ENCODE measurements around the gene CPT2. TPM values are rescaled to one million over a fixed set of nuclear protein-coding genes. Genes with fewer than 3 reads are reported as not detected.

CPT2 gene
- total and polyA plus RNA-seq, 2 donors (not counting 1 experiment from before 2014, with no cell fraction given) = 17.2 to 18.3 TPM

DNA sequence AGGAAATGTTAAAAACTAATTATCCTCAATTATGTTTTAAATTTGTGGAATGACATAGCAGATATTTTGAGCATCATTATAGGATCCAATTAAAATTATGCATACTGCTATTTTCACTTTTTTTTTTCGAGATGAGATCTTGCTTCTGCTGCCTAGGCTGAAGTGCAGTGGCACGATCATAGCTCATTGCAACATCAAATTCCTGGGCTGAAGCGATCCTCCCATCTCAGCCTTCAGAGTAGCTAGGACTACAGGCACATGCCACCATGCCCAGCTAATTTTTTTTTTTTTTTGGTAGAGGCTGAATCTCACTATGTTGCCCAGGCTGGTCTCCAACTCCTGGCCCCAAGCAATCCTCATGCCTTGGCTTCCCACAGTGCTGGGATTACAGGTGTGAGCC, 42.9 kb upstream of the CPT2 start:
- Histone ChIP-seq H3K9ac (ENCODE audit: insufficient read depth, low read length) (no peak overlapping the region), H3K4me2 (ENCODE audit: extremely low read depth, insufficient read depth, low read length) (no peak overlapping the region), H4K20me1 (ENCODE audit: control insufficient read depth, extremely low read depth, insufficient read depth, low read length) (no peaks in the 10 kb centered on the region), H3K4me3 (replicated peaks in 1 of 4; ENCODE audit: control extremely low read depth in 1 of 4, insufficient read depth in 1 of 4, low read depth in 3 of 4, low read length in 4 of 4) (no peak overlapping the region), H3K4me1 (ENCODE audit: control insufficient read depth, extremely low read depth, insufficient read depth, low read length) (no peaks in the 10 kb centered on the region), H2AFZ (ENCODE audit: low read length) (no peak overlapping the region), H3K27ac (ENCODE audit: insufficient read depth, low read length) (no peak overlapping the region), H3K36me3 (ENCODE audit: control insufficient read depth, insufficient read depth, low read length) (no peaks in the 10 kb centered on the region), H3K27me3 (ENCODE audit: control insufficient read depth, insufficient read depth, low read length) (no peaks in the 10 kb centered on the region), H3K9me3 (ENCODE audit: control insufficient read depth, insufficient read depth, low read depth, low read length) (no peaks in the 10 kb centered on the region), H3K79me2 (ENCODE audit: control insufficient read depth, insufficient read depth, low read length) (no peaks in the 10 kb centered on the region)
- DNase-seq (ENCODE audit: low read depth in 2 of 2) = no peak
- no peak for TF ChIP-seq EZH2 (IDR thresholded peaks at IDR 0.05; ENCODE audit: low read length, missing control alignments)
- TF ChIP-seq, protein P1, sequence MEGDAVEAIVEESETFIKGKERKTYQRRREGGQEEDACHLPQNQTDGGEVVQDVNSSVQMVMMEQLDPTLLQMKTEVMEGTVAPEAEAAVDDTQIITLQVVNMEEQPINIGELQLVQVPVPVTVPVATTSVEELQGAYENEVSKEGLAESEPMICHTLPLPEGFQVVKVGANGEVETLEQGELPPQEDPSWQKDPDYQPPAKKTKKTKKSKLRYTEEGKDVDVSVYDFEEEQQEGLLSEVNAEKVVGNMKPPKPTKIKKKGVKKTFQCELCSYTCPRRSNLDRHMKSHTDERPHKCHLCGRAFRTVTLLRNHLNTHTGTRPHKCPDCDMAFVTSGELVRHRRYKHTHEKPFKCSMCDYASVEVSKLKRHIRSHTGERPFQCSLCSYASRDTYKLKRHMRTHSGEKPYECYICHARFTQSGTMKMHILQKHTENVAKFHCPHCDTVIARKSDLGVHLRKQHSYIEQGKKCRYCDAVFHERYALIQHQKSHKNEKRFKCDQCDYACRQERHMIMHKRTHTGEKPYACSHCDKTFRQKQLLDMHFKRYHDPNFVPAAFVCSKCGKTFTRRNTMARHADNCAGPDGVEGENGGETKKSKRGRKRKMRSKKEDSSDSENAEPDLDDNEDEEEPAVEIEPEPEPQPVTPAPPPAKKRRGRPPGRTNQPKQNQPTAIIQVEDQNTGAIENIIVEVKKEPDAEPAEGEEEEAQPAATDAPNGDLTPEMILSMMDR (conservative IDR thresholded peaks at IDR 0.05 in 1 of 2, IDR thresholded peaks at IDR 0.05 in 1 of 2; ENCODE audit: low read depth in 1 of 2, low read length in 2 of 2) = no peak

DNA sequence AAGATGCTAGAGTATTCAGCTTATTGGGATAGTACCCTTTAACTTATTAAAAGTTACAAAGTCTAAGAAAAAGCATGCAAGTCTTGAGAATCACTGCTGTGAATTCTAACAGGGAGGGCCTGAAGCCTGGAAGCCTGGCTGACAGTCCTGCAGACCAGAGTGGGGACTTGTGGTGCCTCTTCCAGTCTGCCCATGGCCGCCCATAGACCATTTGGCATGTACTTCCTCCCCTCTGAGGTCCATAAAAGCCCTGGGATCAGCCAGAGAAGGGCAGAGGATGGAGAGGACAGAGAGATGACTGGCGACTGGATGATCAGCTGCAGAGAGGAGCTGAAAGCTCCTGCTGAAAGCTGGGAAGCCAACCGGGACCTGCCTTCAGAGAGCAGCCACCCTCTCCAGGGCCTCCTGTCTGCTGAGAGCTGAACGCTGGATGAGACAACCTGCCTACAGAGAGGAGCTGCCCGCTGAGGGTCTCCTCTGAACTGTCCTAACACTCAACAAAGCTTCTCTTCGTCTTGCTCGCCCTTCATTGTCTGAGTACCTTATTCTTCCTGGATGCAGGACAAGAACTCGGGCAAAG, 41.7 kb upstream of the CPT2 start:
- H3K79me2 ChIP-seq (ENCODE audit: control insufficient read depth, insufficient read depth, low read length) = no peaks in the 10 kb centered on the region
- no peaks in the 10 kb centered on the region for H3K27me3 ChIP-seq (ENCODE audit: control insufficient read depth, insufficient read depth, low read length)
- TF ChIP-seq, protein P1 (conservative IDR thresholded peaks at IDR 0.05 in 1 of 2, IDR thresholded peaks at IDR 0.05 in 1 of 2; ENCODE audit: low read depth in 1 of 2, low read length in 2 of 2) = no peak
- TF ChIP-seq EZH2 (IDR thresholded peaks at IDR 0.05; ENCODE audit: low read length, missing control alignments) = no peak
- no peak overlapping the region for H3K9ac ChIP-seq (ENCODE audit: insufficient read depth, low read length)
- no peaks in the 10 kb centered on the region for H3K36me3 ChIP-seq (ENCODE audit: control insufficient read depth, insufficient read depth, low read length)
- H2AFZ ChIP-seq (ENCODE audit: low read length) = peak overlapping the region; percentile 17
- no peak overlapping the region for H3K4me2 ChIP-seq (ENCODE audit: extremely low read depth, insufficient read depth, low read length)
- no peaks in the 10 kb centered on the region for H3K9me3 ChIP-seq (ENCODE audit: control insufficient read depth, insufficient read depth, low read depth, low read length)
- H3K4me1 ChIP-seq (ENCODE audit: control insufficient read depth, extremely low read depth, insufficient read depth, low read length) = no peaks in the 10 kb centered on the region
- no peak for DNase-seq (ENCODE audit: low read depth in 2 of 2)
- no peaks in the 10 kb centered on the region for H4K20me1 ChIP-seq (ENCODE audit: control insufficient read depth, extremely low read depth, insufficient read depth, low read length)
- no peak overlapping the region for H3K27ac ChIP-seq (ENCODE audit: insufficient read depth, low read length)
- H3K4me3 ChIP-seq (replicated peaks in 1 of 4; ENCODE audit: control extremely low read depth in 1 of 4, insufficient read depth in 1 of 4, low read depth in 3 of 4, low read length in 4 of 4) = no peak overlapping the region

GRCh38 chr1:53155534-53155933, 41.1 kb upstream of the CPT2 start:
- Histone ChIP-seq H4K20me1 (ENCODE audit: control insufficient read depth, extremely low read depth, insufficient read depth, low read length) (no peaks in the 10 kb centered on the region), H3K27ac (ENCODE audit: insufficient read depth, low read length) (no peak overlapping the region), H3K4me3 (replicated peaks in 1 of 4; ENCODE audit: control extremely low read depth in 1 of 4, insufficient read depth in 1 of 4, low read depth in 3 of 4, low read length in 4 of 4) (no peak overlapping the region), H3K9me3 (ENCODE audit: control insufficient read depth, insufficient read depth, low read depth, low read length) (no peaks in the 10 kb centered on the region), H3K9ac (ENCODE audit: insufficient read depth, low read length) (no peak overlapping the region), H3K36me3 (ENCODE audit: control insufficient read depth, insufficient read depth, low read length) (no peaks in the 10 kb centered on the region), H3K27me3 (ENCODE audit: control insufficient read depth, insufficient read depth, low read length) (no peaks in the 10 kb centered on the region), H3K4me2 (ENCODE audit: extremely low read depth, insufficient read depth, low read length) (no peak overlapping the region), H2AFZ (ENCODE audit: low read length) (no peak overlapping the region), H3K79me2 (ENCODE audit: control insufficient read depth, insufficient read depth, low read length) (no peaks in the 10 kb centered on the region), H3K4me1 (ENCODE audit: control insufficient read depth, extremely low read depth, insufficient read depth, low read length) (no peaks in the 10 kb centered on the region)
- TF ChIP-seq EZH2 (IDR thresholded peaks at IDR 0.05; ENCODE audit: low read length, missing control alignments) = no peak
- TF ChIP-seq, protein P1 (conservative IDR thresholded peaks at IDR 0.05 in 1 of 2, IDR thresholded peaks at IDR 0.05 in 1 of 2; ENCODE audit: low read depth in 1 of 2, low read length in 2 of 2) = no peak
- DNase-seq (ENCODE audit: low read depth in 2 of 2) = no peak
